ENCODE measurements around the gene CYP27C1. TPM values are rescaled to one million over a fixed set of nuclear protein-coding genes. Genes with fewer than 3 reads are reported as not detected.

CYP27C1 gene
- total and polyA plus RNA-seq, 4 donors: 0.02 to 0.14 (median 0.07) TPM

- TF ChIP-seq FOXA1 (IDR thresholded peaks at IDR 0.05) (no peak), FOXA2 (IDR thresholded peaks at IDR 0.05) (no peak), ATF3 (IDR thresholded peaks at IDR 0.05) (no peak), SP1 (IDR thresholded peaks at IDR 0.05) (no peak), ZBTB33 (IDR thresholded peaks at IDR 0.05) (no peak), REST (IDR thresholded peaks at IDR 0.05) (no peak), JUND (IDR thresholded peaks at IDR 0.05) (no peak), NR2F2 (IDR thresholded peaks at IDR 0.05) (no peak), GABPA (IDR thresholded peaks at IDR 0.05 in 1 of 2, conservative IDR thresholded peaks at IDR 0.05 in 1 of 2) (no peak), CTCF (IDR thresholded peaks at IDR 0.05; ENCODE audit: low read depth, low read length, missing input control) (no peak), RXRA (IDR thresholded peaks at IDR 0.05) (no peak), MAX (IDR thresholded peaks at IDR 0.05) (no peak), YY1 (IDR thresholded peaks at IDR 0.05) (no peak), EGR1 (IDR thresholded peaks at IDR 0.05; ENCODE audit: low read depth in 2 of 2) (no peak), HNF4A (conservative IDR thresholded peaks at IDR 0.05) (no peak), RAD21 (IDR thresholded peaks at IDR 0.05) (no peak), HNF4G (IDR thresholded peaks at IDR 0.05) (no peak), TAF1 (conservative IDR thresholded peaks at IDR 0.05) (no peak)
- 90% methylated on average over 7 of the region's 7 CpGs for WGBS
- no peak for DNase-seq (ENCODE audit: low spot score)
- Histone ChIP-seq H3K4me1 (ENCODE audit: control insufficient read depth in 4 of 4, insufficient read depth in 4 of 4, low read length in 3 of 4) (peaks cover 0 to 5% (median 2%) of the 10 kb centered on the region in 4 donors), H3K9me3 (ENCODE audit: control insufficient read depth in 4 of 4, low read length in 3 of 4) (no peaks in the 10 kb centered on the region), H3K27me3 (ENCODE audit: control insufficient read depth in 4 of 4, insufficient read depth in 4 of 4, low read length in 3 of 4) (no peaks in the 10 kb centered on the region), H3K27ac (ENCODE audit: low read depth in 1 of 2, low read length in 2 of 2) (no peak overlapping the region), H3K36me3 (ENCODE audit: control insufficient read depth in 4 of 4, insufficient read depth in 3 of 4, low read depth in 1 of 4, low read length in 3 of 4) (no peaks in the 10 kb centered on the region), H3K4me3 (ENCODE audit: low read depth in 1 of 3, low read length in 3 of 3) (no peak overlapping the region), H3K9ac (ENCODE audit: low read depth in 1 of 2, low read length in 2 of 2) (no peak overlapping the region)
Observed at GRCh38 chr2:127200962-127201361, 19.1 kb downstream of the CYP27C1 start.

Data from liver (tissue), 9 donors.